OCI-LY3 (cell line): Measurements from ENCODE around the gene SMYD5.

Experiments
- H2AFZ ChIP-seq: fragments of 200-600, 300-600 bp; shearing (Covaris generic); 2 replicates; pipeline ENCODE4 v1.6.0; 2014; ENCODE audit warnings: antibody characterized with exemption, low read depth, low read length
- H3K27ac ChIP-seq: fragments of 200-600, 300-600 bp; sonication (generic); 2 replicates; pipeline ENCODE4 v1.5.1; 2014; ENCODE audit warnings: mild to moderate bottlenecking, low read length, moderate library complexity, mixed read lengths
- H3K27me3 ChIP-seq: fragments of 200-600, 300-600 bp; sonication (generic); 2 replicates; pipeline ENCODE4 v1.6.1; 2014; ENCODE audit warnings: low read depth, low read length, mixed read lengths
- H3K36me3 ChIP-seq: fragments of 200-600, 300-600 bp; sonication (generic); replicated peaks from 2 replicates; pipeline ENCODE3; 2014; ENCODE audit warnings: low read depth, low read length, mixed read lengths
- H3K4me1 ChIP-seq: fragments of 300-600, 200-600 bp; sonication (generic); 2 replicates; pipeline ENCODE4 v1.6.1; 2014; ENCODE audit warnings: low read length, mixed read lengths
- H3K4me2 ChIP-seq: fragments of 200-600, 300-600 bp; sonication (generic); 2 replicates; pipeline ENCODE4 v1.6.1; 2014; ENCODE audit warnings: low read length, mixed read lengths
- H3K4me3 ChIP-seq: fragments of 300-600, 200-600 bp; sonication (generic); 2 replicates; pipeline ENCODE4 v1.5.1; 2014; ENCODE audit warnings: antibody characterized with exemption, mild to moderate bottlenecking, low read length, moderate library complexity
- H3K79me2 ChIP-seq: fragments of 300-600, 200-600 bp; shearing (Covaris generic); 2 replicates; pipeline ENCODE4 v1.6.1; 2014; ENCODE audit warnings: mild to moderate bottlenecking, low read length, mixed read lengths
- H3K9ac ChIP-seq: fragments of 300-600, 200-600 bp; shearing (Covaris generic); 2 replicates; pipeline ENCODE4 v1.6.0; 2014; ENCODE audit warnings: mild to moderate bottlenecking, low read length, moderate library complexity
- H3K9me3 ChIP-seq: fragments of 200-600, 300-600 bp; shearing (Covaris generic); 2 replicates; pipeline ENCODE4 v1.6.1; 2014; ENCODE audit warnings: low read length, mixed read lengths; ENCODE audit not compliant: insufficient read depth
- H4K20me1 ChIP-seq: fragments of 200-600, 300-600 bp; sonication (generic); 2 replicates; pipeline ENCODE4 v1.6.1; 2016; ENCODE audit warnings: low read length, mixed read lengths; ENCODE audit not compliant: insufficient read depth
- CTCF ChIP-seq: fragments of 200-600, 300-600 bp; sonication (generic); IDR thresholded peaks from 2 replicates; pipeline ENCODE4 v1.5.1; 2014; ENCODE audit warnings: antibody characterized with exemption, low read length, low read depth
- EZH2phosphoT487 ChIP-seq: fragments of 200-600 bp; shearing (Covaris generic); IDR thresholded peaks from 2 replicates; pipeline ENCODE4 v1.6.1; 2018; ENCODE audit warnings: antibody characterized with exemption, mixed run types, low read depth

SMYD5 gene

GRCh38 chr2:73255907-73256617 is 42.0 kb downstream of the SMYD5 start:
- H3K36me3 ChIP-seq, result peaks cover 60% of the 10 kb centered on the region

GRCh38 chr2:73256618-73256922 is 42.5 kb downstream of the SMYD5 start:
- no peaks in the 10 kb centered on the region for H3K79me2 ChIP-seq
- H3K27me3 ChIP-seq, result no peaks in the 10 kb centered on the region
- no peak overlapping the region for H3K9ac ChIP-seq
- TF ChIP-seq EZH2phosphoT487, result no peak
- no peak for TF ChIP-seq CTCF
- no peaks in the 10 kb centered on the region for H3K4me1 ChIP-seq
- no peak overlapping the region for H3K4me3 ChIP-seq
- H3K4me2 ChIP-seq, result no peak overlapping the region
- H2AFZ ChIP-seq, result no peak overlapping the region
- no peak overlapping the region for H3K27ac ChIP-seq
- no peaks in the 10 kb centered on the region for H3K9me3 ChIP-seq
- peaks cover 62% of the 10 kb centered on the region for H3K36me3 ChIP-seq
- peaks cover 5% of the 10 kb centered on the region; the same call in 1 of the 2 replicates for H4K20me1 ChIP-seq

More at GRCh38 chr2:73255907-73256617, 42.0 kb downstream of the SMYD5 start:
- Histone ChIP-seq H3K9ac (no peak overlapping the region), H2AFZ (no peak overlapping the region), H3K4me2 (no peak overlapping the region), H3K27me3 (no peaks in the 10 kb centered on the region), H3K4me3 (no peak overlapping the region), H3K79me2 (no peaks in the 10 kb centered on the region), H3K4me1 (no peaks in the 10 kb centered on the region), H3K27ac (no peak overlapping the region), H4K20me1 (peaks cover 5% of the 10 kb centered on the region; the same call in 1 of the 2 replicates), H3K9me3 (no peaks in the 10 kb centered on the region)
- TF ChIP-seq CTCF (no peak), EZH2phosphoT487 (no peak)

DNA sequence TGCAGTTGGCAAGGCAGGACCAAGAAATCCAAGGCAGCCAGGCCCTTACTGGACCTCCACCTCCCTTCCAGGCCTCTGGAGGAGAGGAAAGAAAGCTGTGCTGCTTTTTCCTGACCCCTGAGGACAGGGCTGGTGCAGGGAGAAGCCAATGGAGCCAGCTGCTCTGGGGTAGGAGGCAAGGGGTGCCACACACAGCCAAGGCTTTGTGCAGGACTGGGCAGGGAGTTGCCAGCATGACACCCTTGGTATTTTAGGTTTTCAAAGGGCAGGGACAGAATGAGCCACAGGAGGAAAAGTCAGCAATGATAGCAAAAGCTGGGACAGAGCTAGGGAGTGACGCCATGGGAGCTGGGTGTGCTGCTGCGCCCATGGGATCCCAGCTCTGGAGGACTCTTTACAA is 43.0 kb downstream of the SMYD5 start:
- Histone ChIP-seq H4K20me1 (peaks cover 5% of the 10 kb centered on the region; the same call in 1 of the 2 replicates), H3K4me3 (no peak overlapping the region), H3K9me3 (no peaks in the 10 kb centered on the region), H3K27me3 (no peaks in the 10 kb centered on the region), H3K79me2 (no peaks in the 10 kb centered on the region), H3K9ac (no peak overlapping the region), H3K36me3 (peaks cover 60% of the 10 kb centered on the region), H2AFZ (no peak overlapping the region), H3K27ac (no peak overlapping the region), H3K4me2 (no peak overlapping the region), H3K4me1 (no peaks in the 10 kb centered on the region)
- TF ChIP-seq EZH2phosphoT487, result no peak
- TF ChIP-seq CTCF, result no peak

DNA sequence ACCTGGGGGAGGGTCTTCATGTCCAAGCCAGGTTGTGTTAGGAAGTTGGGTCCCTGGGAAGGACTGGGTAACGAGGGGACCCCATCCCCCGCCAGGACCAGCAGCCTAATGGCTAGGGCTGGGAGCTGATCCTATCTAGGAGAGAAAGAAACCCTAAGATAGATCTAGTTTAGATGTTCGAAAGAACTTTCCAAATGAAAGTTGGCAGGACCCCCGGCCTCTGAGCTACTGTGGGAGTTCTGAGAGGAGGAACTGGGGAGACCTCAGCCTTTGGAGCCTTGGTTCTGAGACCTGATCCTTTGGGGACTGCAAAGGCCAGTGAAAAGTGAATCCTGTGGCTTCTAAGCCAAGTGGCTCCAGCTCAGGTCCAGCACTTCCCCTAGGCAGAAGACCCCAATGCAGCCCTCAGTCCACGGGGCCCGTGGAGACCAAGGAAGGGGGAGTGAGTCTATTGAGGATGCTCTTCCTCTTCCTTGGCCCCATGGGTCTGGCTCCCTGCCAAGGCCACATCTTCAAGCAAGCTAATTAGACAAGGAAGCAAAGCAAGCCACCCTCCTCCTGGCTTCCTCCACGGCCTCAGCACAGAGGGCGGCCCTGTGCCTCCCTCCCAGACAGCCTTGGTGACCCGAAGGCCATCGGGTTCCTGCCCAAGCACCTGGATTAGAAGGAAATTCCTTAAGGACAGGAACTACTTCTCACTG is 43.5 kb downstream of the SMYD5 start:
- Histone ChIP-seq H3K36me3 (peaks cover 57% of the 10 kb centered on the region), H3K4me2 (no peak overlapping the region), H3K9me3 (no peaks in the 10 kb centered on the region), H3K9ac (no peak overlapping the region), H2AFZ (no peak overlapping the region), H3K4me1 (no peaks in the 10 kb centered on the region), H3K79me2 (no peaks in the 10 kb centered on the region), H4K20me1 (peaks cover 5% of the 10 kb centered on the region; the same call in 1 of the 2 replicates), H3K27me3 (no peaks in the 10 kb centered on the region), H3K27ac (no peak overlapping the region), H3K4me3 (no peak overlapping the region)
- TF ChIP-seq EZH2phosphoT487, result no peak
- no peak for TF ChIP-seq CTCF
